ENCODE data around the gene CRHR2.

CRHR2 gene

DNA sequence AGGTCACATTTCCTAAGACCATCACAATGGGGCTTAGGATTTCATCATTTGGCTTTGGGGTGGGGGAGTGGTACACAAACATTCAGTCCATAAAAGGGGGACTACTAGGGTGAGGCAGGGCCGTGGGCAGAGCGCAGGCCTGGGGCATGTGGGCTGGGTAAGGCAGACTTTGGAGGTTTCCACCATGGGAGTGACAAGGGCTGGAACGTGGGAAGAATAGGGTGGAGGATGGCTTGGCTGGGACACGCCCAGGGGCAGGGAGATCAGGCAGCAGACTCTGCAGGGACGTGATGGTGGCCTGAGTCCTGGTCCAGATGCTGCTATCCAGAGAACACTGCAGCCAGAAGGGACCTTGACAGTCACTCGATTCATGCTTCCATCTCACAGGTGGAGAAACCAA lies 24.7 kb upstream of the CRHR2 start:
- DNase-seq (ENCODE audit: low read depth, low spot score): no peak

DNA sequence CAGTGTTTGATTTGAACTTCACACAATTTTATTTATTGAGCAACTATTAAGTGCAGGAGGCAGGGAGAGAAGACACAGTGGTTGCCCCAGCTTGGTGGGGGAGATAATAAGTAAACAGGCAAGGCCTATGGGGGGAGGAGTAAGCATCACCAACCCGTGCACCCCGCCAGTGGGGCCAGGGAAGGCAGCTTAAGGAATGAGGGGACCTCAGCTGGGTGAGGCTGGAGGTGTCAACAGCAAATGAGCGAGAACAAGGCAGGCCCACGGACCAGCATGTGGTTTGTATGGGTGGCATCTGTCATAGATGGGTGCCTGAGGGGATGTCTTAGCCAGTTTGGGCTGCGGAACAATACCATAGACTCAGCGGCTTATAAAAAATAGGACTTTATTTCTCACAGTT lies 24.1 kb upstream of the CRHR2 start:
- no peak for DNase-seq (ENCODE audit: low read depth, low spot score)

DNA sequence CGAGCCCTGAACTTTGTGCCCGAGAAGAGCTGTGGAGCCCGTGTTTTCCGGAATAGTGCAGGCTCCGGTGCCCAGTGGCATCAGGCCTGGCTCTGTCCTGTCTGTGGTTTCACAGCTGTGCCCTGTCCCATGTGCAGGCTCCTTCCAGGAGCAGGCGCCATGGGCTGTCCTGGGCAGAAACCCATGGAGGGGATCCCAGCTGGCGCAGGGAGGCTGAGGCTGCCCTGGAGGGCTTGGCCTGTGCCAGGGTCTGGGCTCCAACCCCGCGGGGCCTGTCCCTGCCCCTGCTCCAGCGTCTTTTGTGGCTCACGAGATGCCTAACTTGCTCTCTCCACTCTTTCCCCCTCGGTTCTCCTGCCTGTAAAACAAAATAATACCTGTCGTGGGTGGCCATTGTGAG lies 23.3 kb upstream of the CRHR2 start:
- DNase-seq (ENCODE audit: low read depth, low spot score): no peak

DNA sequence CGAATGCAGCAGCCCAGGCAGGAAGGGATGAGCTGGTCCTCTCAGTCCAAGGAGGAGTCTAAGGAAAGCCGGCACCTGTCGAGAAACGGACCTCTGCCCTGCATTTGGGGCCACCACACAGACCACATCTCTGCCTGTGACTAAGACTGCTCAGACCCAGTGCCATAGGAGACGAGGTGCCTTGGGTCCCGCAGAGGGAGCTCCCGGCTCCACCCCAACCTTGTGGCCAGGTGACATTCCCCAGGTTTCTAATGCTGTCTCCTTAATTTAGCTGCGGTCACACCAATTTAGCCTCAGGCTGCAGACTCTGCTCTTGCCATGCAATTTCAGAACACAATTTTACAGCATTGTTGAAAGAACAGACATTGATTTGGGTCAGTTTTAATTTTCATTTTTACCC lies 22.8 kb upstream of the CRHR2 start:
- DNase-seq (ENCODE audit: low read depth, low spot score): no peak

DNA sequence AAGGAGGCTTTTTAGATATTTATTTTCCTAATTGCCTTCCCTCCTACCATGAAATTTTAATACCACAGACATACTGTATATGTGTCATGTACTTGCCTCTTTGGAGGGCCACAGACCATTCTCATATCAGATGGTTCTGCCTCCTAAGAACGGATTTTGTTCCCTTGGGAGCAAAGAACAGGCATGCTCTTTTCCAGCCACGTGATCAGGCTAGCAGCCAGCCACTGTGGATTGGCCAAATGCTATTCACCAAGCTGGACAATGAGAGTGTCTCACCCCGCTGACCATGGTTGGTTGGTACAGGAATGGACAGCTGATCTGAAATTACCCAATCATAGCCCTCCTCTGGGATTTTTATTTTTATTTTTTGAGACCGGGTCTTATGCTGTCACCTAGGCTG lies 21.5 kb upstream of the CRHR2 start:
- no peak for DNase-seq (ENCODE audit: low read depth, low spot score)

DNA sequence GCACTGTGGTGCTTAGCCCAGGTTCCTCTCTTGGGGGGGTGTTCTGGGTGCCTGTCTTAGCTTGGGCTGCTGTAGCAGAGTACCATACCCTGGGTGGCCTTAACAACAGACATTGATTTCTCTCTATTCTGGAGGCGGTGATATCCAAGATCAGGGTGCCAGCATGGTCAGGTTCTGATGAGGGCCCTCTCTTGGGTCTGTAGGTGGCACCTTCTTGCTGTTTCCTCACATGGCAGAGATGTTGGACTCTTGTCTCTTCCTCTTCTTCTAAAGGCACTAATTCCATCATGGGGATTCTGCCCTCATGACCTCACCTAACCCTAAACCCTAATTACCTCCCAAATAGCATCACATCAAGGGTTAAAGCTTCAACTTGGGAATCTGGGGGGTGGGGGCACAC lies 19.9 kb upstream of the CRHR2 start:
- no peak for DNase-seq (ENCODE audit: low read depth, low spot score)

DNA sequence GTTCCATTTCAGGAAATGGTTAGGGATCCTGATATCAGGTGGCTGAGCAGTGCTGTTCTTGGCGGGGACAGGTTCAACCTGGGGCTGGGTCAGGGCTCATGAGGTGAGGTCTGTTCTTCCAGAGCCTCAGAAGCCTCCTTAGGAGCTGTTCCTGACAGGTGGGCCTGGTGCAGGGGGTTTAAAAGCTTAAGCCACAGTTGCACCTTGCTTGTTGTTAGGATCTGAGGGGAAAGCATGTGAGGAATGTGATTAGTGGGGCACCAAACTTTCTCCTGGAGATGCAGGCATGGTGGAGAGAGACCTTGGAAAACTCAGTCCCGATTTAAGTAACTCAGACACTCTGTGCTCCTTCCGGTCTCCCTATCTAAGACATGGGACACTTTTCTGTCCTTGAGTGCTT lies 18.7 kb upstream of the CRHR2 start:
- no peak for DNase-seq (ENCODE audit: low read depth, low spot score)

DNA sequence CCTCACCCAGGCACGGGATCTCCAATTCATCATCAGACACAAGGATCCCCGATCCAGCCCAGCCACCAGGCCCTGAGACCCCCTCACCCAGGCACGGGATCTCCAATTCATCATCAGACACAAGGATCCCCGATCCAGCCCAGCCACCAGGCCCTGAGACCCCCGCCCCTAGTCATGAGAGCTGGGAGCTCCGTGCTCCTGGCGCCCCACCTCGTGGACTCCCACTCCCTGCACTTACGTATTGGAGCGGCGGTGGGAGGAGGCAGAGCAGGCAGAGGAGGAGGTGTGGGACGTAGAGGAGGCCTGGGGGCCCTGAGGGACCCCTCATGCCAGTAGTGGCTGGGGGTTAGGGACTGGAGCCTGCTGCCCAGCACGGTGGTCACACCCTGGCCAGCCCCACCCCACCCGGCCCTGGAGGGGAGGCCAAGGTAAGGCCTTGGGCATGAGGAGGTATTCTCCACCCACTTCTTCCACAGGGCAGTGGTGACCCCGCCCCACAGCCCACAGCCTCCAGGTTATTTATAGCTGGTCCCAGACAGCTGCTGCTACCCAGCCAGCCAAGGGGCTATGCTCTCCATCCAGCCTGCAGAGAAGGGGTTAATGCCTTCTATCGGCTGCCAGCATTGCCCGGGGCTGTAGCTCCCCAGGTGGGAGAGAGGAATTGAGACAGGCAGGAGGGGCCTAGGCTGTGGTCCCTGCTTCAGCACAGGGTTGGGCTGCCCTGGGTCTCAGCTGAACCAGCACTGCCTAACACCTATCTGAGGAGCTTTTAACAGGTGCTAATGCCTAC lies 17.6 kb upstream of the CRHR2 start:
- no peak for DNase-seq (ENCODE audit: low read depth, low spot score)

DNA sequence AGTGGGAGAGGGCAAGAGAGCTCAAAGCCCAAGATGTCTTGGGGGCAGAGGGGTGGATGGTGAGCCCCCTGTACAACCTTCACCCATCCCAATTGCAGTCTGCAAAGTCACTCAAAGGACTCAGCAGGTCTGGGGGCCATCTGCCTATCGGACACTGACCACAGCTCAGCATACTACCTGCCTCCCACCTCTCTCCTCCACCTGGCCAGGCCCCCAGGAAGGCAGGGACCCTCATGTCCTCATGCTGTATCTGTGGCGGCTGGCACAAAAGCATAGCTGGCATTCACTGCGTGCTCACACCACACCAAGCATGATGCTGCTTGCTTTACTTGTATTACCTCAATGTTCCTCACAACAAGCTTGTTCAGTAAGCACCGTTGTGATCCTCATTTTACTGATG lies 16.2 kb upstream of the CRHR2 start:
- no peak for DNase-seq (ENCODE audit: low read depth, low spot score)

DNA sequence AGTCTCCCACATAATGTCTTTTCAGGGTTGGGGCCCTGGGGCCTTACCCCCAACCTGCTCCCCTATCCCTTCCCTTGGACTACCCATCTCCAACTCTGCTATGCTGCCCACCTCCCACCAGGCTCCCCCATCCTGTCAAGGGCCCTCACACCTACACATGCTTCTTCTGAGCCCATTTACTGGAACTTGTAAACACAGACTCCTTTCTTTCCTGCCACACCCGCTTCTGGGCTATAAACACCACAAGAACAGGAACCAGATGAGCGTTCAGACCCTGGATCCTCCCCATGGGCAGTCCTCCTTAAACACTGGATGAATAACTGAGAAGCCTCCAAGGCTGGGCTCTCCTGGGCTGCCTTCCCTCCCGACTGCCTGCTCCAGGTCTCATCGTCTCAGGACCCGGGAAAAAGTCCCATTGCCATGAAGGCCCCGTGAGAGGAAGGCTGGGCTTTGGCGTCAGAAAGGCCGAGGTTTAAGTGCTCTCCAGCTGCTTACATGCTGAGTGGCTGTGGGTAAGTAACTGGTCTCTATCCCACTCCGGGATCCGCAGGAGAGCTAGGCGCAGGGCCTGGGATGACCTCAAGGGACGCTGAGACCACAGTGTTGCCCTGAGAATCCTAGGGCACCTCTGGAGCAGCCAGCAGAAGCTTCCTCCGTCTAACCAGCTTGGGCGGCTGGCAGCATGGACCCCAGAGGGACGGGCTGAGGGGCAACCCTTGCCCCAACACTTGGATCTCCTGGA lies 15.6 kb upstream of the CRHR2 start:
- DNase-seq (ENCODE audit: low read depth, low spot score): no peak

DNA sequence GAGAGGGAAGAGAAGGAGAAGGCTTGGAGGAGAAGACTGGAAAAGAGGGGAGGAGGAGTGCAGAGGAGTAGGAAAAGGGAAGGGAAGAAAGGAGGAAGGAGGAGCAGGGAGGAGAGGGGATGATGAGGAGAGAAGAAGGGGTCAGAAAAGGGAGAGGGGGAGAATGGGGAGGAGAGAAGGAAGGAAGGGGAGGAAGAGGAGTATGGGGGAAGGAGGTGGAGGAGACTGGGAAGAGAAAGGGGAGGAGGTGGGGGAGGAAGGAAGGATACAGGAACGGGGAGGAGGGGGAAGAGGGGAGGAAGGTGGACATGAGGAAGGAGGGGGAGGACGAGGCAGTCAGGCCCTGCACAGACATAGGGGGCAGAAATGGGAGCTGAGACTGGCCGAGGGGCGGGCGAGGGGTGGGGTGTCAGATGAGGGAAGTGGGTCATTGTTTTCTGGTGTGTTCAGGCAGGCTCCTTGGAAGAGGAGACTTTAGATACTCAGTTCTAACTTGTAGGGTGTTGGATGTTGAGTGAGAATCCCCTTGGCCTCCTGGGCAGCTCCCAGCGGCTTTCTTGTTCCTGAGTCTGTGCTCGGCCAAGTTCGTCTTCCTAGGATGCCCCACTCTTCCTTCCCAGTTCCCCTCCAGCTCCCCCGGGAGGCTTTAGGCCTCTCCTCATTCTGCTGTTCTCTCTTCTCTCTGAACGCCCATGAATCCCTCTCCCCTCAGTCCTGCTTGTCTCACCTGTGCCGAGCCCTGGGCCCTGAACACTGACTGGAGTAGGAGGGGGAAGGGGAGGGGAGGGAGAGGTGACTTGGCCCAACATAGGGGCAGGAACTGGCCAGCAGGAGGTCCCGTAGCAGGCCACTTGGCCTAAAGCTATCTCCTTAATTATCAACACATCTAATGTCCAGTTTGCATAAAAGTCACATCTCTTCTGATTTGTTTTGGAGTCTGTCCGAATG lies 12.8 kb upstream of the CRHR2 start:
- no peak for DNase-seq (ENCODE audit: low read depth, low spot score)

DNA sequence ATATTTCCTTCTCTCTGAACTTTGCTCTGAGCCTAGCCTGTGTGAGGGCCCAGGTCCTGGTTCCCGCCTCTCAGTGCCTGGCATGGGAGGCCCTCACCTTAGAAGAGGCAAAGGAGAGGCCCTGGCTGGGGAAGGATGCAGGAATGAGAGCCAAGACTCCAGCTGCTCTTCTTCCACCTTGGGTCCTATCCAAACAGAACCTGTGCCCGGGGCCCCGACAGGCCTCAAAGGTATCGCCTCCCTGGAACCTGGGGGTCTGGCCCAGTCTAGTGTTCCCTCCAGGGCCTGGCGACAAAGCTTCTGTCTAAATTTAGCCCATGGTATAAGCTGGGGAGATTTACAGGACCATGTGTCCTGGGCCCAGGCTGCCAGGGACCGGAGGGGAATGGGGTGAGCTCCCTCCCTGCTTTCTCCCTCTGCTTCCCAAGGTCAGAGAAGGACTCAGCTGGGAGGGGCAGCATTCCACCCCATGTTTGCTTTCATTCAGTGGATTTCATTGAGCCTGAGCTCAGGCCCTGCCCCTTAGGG lies 12.0 kb upstream of the CRHR2 start:
- no peak for DNase-seq (ENCODE audit: low read depth, low spot score)

DNA sequence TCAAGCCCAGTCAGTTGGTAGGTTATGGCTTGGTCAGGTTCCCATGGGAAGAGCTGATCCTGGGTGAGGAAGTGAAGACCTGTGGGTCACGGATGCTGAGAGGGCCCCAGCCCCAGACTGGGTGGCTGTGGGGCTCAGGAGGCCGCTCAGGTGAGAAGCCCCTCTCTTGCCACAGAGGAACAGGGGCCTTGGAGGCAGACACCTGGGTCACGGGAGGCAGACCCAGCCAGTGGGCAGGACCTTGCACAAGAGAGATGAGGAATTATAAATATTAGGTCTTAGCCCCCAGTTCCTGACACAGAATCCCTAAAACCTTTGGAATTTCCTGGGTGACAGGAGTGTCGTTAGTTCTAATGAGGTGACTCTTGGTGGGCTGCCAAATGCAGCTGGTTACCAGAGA lies 10.6 kb upstream of the CRHR2 start:
- DNase-seq (ENCODE audit: low read depth, low spot score): no peak

DNA sequence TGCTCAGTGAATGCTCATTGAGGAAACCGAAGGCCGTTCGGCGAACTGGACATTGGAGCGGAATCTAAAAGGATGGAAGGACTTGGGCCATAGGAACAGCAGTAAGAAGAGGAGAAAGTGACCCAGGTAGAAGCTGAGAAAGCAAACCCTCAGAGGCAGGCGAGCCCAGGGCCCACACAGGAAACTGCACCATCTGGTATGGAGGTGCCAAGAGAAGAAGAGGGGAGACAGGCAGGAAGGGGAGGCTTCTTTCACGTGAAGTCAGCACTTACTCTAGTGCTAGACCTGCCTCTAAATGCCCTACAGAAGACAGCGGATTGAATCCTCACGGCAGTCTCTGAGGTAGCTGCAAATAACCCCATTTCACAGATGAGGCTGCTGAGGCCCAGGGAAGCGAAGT lies 10.2 kb upstream of the CRHR2 start:
- DNase-seq (ENCODE audit: low read depth, low spot score): no peak

DNA sequence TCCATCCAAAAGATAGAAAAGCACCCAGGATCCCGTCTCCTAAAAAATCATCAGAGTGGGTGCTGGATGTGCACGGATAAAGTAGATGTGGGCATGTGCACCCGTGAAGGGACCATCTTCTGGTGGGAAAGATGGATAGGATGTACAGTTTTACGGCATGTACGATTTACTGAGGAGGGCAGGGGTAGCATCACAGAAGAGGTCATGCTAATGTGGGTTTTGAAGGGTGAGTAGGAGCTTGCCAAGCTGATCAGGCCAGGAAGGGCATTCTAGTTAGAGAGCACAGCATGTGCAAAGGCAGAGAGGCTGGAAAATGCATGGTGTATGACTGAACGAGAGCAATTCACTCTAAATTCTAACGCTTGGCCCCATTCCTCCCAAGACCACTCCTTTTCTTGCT lies 7.8 kb upstream of the CRHR2 start:
- no peak for DNase-seq (ENCODE audit: low read depth, low spot score)

DNA sequence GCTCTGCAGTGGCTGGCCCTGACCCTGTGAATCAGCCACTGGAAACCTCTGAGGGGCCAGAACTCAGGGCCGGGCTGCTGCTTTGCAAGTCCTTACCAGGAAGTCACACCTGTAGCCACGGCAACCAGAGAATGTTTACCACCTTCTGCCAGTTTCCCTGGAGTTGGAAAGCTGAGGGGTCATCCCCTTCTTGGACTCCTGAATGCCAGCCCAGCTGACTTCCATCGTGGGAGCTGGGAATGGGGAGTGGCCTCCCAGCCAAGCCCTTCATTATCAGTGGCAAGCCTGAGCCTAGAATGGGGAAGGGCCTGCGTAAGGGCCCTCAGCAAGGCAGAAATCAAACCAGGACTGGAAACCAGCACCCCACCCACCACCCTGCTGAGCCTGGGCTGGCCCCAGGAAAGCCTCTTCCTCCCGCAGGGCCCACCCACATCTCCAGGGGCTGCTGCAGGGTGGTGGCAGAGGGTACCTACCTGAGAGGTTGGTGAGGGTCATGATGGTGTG lies 6.5 kb upstream of the CRHR2 start:
- DNase-seq (ENCODE audit: low read depth, low spot score): no peak

DNA sequence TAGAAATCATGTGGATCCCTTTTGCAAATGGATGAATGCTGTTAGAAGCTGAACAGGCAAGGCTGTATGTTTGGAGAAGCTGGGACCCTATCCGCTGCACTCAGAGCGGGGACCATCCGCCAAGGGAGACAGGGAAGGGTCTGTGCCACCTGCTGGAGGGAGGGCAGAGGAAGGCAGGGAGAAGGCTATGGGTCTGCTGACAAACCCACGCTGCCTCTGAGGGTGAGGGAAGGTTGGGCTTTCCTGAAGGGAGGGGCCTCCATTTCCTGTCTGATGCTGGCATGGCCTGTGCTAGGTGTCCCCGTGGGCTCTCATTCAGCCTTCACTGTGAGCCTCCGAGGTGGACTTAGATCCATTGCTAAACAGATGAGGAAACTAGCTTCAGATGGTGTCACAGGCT lies 5.3 kb upstream of the CRHR2 start:
- no peak for DNase-seq (ENCODE audit: low read depth, low spot score)

DNA sequence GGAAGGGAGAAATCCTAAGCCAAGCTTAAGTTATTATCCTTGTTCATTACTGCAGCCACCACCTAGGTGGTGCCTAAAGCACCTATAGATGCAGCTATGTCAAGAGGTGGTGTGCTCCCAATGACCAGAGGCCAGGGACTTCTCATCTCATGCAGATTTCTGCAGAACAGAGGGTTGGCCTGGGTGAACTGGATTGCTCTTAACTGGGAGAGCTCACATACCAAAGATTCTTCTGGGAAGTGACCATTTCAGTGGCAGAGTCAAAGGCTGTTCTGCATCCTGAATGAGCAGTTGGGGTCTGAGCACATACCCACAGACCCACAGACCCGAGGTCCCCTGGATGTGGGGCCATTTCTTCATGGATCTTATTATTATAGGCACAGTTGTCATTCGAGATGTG lies 2.1 kb upstream of the CRHR2 start:
- no peak for DNase-seq (ENCODE audit: low read depth, low spot score)

DNA sequence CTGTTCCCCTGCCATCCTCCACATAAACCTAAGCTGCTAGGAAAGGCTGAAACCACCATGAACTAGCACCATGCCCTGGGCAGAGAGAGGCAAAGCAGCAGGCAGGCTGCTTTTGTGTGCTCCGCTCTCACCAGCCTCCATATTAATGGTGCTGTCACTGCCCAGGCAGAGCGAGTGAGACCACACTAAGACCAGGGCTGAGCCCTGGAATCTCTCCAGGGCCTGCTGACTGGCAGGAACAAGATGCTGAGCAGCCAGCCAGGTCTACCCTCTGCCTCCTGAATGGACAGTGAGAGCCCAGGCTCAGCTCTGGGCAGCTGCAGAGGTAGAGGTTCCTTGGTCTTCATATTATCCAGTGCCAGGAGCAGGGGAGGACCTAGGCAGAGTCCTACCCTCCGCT lies 1.6 kb upstream of the CRHR2 start:
- DNase-seq (ENCODE audit: low read depth, low spot score): no peak

DNA sequence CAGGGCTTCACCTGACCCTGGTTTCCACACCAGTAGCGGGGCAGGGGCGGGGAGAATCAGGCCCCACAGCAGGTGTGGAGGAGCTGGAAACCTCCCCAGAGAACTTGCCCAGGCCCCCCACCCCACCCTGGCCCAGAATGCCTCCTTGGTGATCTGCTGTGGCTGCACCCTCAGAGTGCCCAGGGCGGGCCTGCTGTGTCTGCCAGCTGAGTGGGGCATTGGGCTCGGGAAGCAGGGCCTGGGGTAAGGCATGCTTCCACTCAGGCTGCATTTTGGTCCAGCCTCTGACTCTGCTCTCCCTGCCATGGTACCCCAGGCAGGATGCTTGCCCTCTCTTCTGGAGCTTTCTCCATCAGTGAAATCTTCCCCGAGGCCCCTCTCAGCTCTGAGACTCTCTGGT lies 1.1 kb upstream of the CRHR2 start:
- DNase-seq (ENCODE audit: low read depth, low spot score): no peak

DNA sequence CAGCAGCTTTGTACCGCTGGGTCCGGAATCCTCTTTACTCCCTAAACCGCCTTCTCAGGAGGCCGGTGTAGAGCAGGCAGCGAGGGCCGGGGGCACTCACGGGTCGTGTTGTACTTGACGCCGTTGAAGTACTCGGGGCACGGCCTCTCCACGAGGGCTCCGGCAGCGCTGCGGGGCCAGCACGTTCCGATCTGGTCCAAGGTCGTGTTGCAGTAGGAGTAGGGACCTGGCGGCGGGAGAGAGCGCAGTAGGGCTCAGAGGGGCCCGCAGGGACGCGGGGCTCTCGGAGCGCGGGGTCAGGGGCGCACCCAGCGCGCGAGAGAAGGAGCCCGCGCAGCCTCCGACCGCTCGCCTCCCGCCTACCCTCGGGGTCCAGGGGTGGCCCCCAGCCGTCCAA lies 443 bp downstream of the CRHR2 start:
- DNase-seq (ENCODE audit: low read depth, low spot score): no peak

DNA sequence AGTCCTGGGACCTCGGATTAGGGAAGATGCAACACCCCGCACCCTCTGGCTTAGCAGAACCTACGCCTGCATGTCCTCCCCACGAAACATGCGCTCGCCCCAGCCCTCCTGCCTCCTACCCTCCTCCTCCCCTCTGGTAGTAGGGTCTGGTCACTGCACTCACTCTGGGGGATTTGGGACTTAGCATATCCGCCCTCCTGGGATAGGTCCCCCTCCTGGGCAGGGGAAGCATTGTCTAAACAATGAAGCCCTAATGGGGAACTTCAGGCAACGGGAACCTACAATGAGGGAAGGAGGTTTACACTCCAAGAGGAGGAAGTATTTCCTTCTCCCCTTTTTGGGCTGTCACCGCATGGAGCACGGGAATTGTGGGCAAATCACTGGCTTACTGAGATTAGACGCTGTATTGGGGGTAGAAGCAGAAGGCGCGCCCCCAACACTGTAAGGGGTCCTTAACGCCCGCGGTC lies 892 bp downstream of the CRHR2 start:
- no peak for DNase-seq (ENCODE audit: low read depth, low spot score)
